HepG2 (cell line): ENCODE data around the gene ANKFY1. TPM values are rescaled to one million over a fixed set of nuclear protein-coding genes. Genes with fewer than 3 reads are reported as not detected.

ENCODE experiments used
- ATAC-seq: fragments of 200-7000 bp; cut with Tn5 transposase; 3 replicates; pipeline ENCODE4 v1.9.1; 2020; ENCODE audit warnings: mild to moderate bottlenecking, moderate library complexity
- BruUV-seq: library from RNA; stranded (reverse); fragments of 400-500 nt; replicated peaks from 2 replicates; lab custom pipeline; 2021; lab: Mats Ljungman, UMichigan
- CTCF ChIA-PET: fragments of 300-600 bp; formaldehyde crosslinking; extraction: SDS; loops from one replicate; lab custom pipeline; 2021; ENCODE audit warnings: low total read pairs, inconsistent platforms, low intra/inter-chr PET ratio; lab: Yijun Ruan, JAX
- POLR2A ChIA-PET: fragments of 350-600 bp; sonication (Branson Sonifier 250); formaldehyde crosslinking; loops from one replicate; lab custom pipeline; 2020; ENCODE audit warnings: antibody characterized with exemption, inconsistent platforms; lab: Yijun Ruan, JAX
- DNase-seq: peaks from one replicate; pipeline ENCODE4 v3.0.0-alpha.2; 2015; ENCODE audit warnings: low spot score
- FAIRE-seq: peaks from 3 replicates; lab custom pipeline; 2011; peaks lifted over from hg19 to GRCh38; lab: Jason Lieb, UNC
- H2AFZ ChIP-seq: one replicate; pipeline ENCODE4 v1.6.1; 2011; ENCODE audit warnings: low read length, inconsistent platforms
- H3K27ac ChIP-seq: fragments of 300-600 bp; 3 replicates; pipeline ENCODE4 v1.8.0; 2011; ENCODE audit warnings: mixed run types, mild to moderate bottlenecking, mixed read lengths, low read length, inconsistent platforms; ENCODE audit not compliant: insufficient read depth; ENCODE audit errors: extremely low read length
- H3K27me3 ChIP-seq, 2 experiments: fragments of 200-600 bp in 1 of 2; 2 replicates in 1 of 2; 3 replicates in 1 of 2; pipeline versions ENCODE4 v1.6.0 to v1.8.0; 2011; ENCODE audit warnings: low read length in 2 of 2, mild to moderate bottlenecking in 2 of 2, moderate library complexity in 2 of 2, inconsistent platforms in 1 of 2; ENCODE audit not compliant: insufficient read depth in 2 of 2, control insufficient read depth in 1 of 2
- H3K36me3 ChIP-seq, 2 experiments: fragments of 200-600 bp in 1 of 2; replicated peaks in 1 of 2; 2 replicates in 1 of 2; 3 replicates in 1 of 2; pipeline versions ENCODE4 v1.5.1 to v1.8.0; 2011; ENCODE audit warnings: low read length in 2 of 2, inconsistent platforms in 1 of 2; ENCODE audit not compliant: insufficient read depth in 2 of 2, control insufficient read depth in 1 of 2
- H3K4me1 ChIP-seq: 2 replicates; pipeline ENCODE4 v1.5.1; 2012; ENCODE audit warnings: low read length, inconsistent platforms; ENCODE audit not compliant: insufficient read depth
- H3K4me2 ChIP-seq: 2 replicates; pipeline ENCODE4 v1.6.0; 2011; ENCODE audit warnings: low read depth, low read length, inconsistent platforms
- H3K4me3 ChIP-seq, 3 experiments: fragments of 200-600 bp in 1 of 3; sonication (generic), shearing (Covaris generic) in 1 of 3; replicated peaks in 1 of 3; 2 replicates each; pipeline ENCODE4 v1.5.1; 2011 to 2016; ENCODE audit warnings: low read length in 3 of 3, inconsistent platforms in 2 of 3, low read depth in 2 of 3, mild to moderate bottlenecking in 2 of 3, control low read depth in 1 of 3, mixed read lengths in 1 of 3; ENCODE audit not compliant: insufficient read depth in 1 of 3
- H3K79me2 ChIP-seq: one replicate; pipeline ENCODE4 v1.6.1; 2011; ENCODE audit warnings: low read length, inconsistent platforms; ENCODE audit not compliant: insufficient read depth
- H3K9ac ChIP-seq: 2 replicates; pipeline ENCODE4 v1.6.0; 2011; ENCODE audit warnings: mild to moderate bottlenecking, low read depth, low read length, inconsistent platforms; ENCODE audit not compliant: insufficient read depth
- H3K9me3 ChIP-seq: 2 replicates; pipeline ENCODE4 v1.5.1; 2012; ENCODE audit warnings: mild to moderate bottlenecking, low read length
- H4K20me1 ChIP-seq: 2 replicates; pipeline ENCODE4 v1.6.0; 2011; ENCODE audit warnings: inconsistent platforms, mild to moderate bottlenecking, low read length, moderate library complexity; ENCODE audit not compliant: insufficient read depth
- ARID2 ChIP-seq: sonication (generic); formaldehyde crosslinking; IDR thresholded peaks from 2 replicates; pipeline ENCODE4 v1.8.1; 2022; ENCODE audit warnings: mild to moderate bottlenecking, missing genetic modification reagents, borderline replicate concordance
- CHD2 ChIP-seq: IDR thresholded peaks from 2 replicates; pipeline ENCODE4 v1.6.1; 2011; ENCODE audit warnings: low read depth, low read length, improper control_type of control experiment
- ZBTB7A ChIP-seq: sonication (generic); formaldehyde crosslinking; IDR thresholded peaks from 2 replicates; pipeline ENCODE4 v1.8.0; 2022; ENCODE audit warnings: mild to moderate bottlenecking, missing genetic modification reagents
- ZNF652 ChIP-seq: IDR thresholded peaks from 2 replicates; pipeline ENCODE4 v1.6.1; 2016; ENCODE audit warnings: low read depth, borderline replicate concordance
- ZNF737 ChIP-seq: sonication (generic); formaldehyde crosslinking; IDR thresholded peaks from 2 replicates; pipeline ENCODE4 v1.5.0; 2020; ENCODE audit warnings: missing genetic modification reagents, mild to moderate bottlenecking, borderline replicate concordance
- ZZZ3 ChIP-seq: sonication (generic); formaldehyde crosslinking; IDR thresholded peaks from 2 replicates; pipeline ENCODE4 v1.4.0; 2020; ENCODE audit warnings: missing genetic modification reagents, mild to moderate bottlenecking, borderline replicate concordance
- WGBS: methylation state at CpG from one replicate; pipeline ENCODE4 v1.1.6; 2017; ENCODE audit warnings: low lambda C conversion rate; 5-methylcytosine and 5-hydroxymethylcytosine counted together
- in situ Hi-C: cut with HindIII; loops from 2 replicates; pipeline ENCODE4 v1.10.0; 2017; ENCODE audit warnings: low pct_unique_long_range_greater_than_20kb; ENCODE audit not compliant: extremely low pct_ligation_motif_present
- intact Hi-C: fragments of 100-400 bp; cut with micrococcal nuclease; formaldehyde crosslinking; loops from one replicate; pipeline ENCODE4 v1.10.0; 2022; ENCODE audit not compliant: unreplicated experiment
- polyA plus RNA-seq, 8 experiments: library from polyadenylated mRNA; depleted of rRNA in 3 of 8; stranded (reverse) in 7 of 8; unstranded in 1 of 8; fragments of >200 nt; fragmentation: Illumina TruSeq in 4 of 8; extraction: Trizol in 4 of 8; gene quantifications; 2 replicates each; pipeline versions ENCODE4 v1.2.1 to v1.2.3, GENCODE V29; 2011 to 2016; ENCODE audit warnings: low read depth in 4 of 8, missing spikeins in 1 of 8, mixed read lengths in 1 of 8; ENCODE audit not compliant: insufficient read depth in 1 of 8
- total RNA-seq, 5 experiments: library from RNA; depleted of rRNA; stranded (reverse); fragments of >200 nt; fragmentation: Illumina TruSeq; extraction: Trizol; gene quantifications; 2 replicates each; pipeline ENCODE4 v1.2.3, GENCODE V29; 2016; ENCODE audit warnings: low read depth in 1 of 5
- TF ChIP-seq, protein P1 (sequence below): sonication (generic); formaldehyde crosslinking; IDR thresholded peaks from 2 replicates; pipeline ENCODE4 v1.5.0; 2020; ENCODE audit warnings: mild to moderate bottlenecking, missing genetic modification reagents, borderline replicate concordance
- TF ChIP-seq, protein P2 (sequence below): sonication (generic); formaldehyde crosslinking; IDR thresholded peaks from 2 replicates; pipeline ENCODE4 v1.5.1; 2020; ENCODE audit warnings: mild to moderate bottlenecking, missing genetic modification reagents, borderline replicate concordance
- TF ChIP-seq, protein P3 (sequence below): sonication (generic); formaldehyde crosslinking; IDR thresholded peaks from 2 replicates; pipeline ENCODE4 v1.4.0; 2020; ENCODE audit warnings: missing genetic modification reagents, borderline replicate concordance
- TF ChIP-seq, protein P4 (sequence below): fragments of 450-650 bp; IDR thresholded peaks from 2 replicates; pipeline ENCODE4 v1.6.1; 2017

The ANKFY1 gene
- total and polyA plus RNA-seq, 2 of the 13 experiments (the other 11 are each of a cell fraction or from before 2014, with no cell fraction given) = 11.9 to 16.8 TPM

DNA sequence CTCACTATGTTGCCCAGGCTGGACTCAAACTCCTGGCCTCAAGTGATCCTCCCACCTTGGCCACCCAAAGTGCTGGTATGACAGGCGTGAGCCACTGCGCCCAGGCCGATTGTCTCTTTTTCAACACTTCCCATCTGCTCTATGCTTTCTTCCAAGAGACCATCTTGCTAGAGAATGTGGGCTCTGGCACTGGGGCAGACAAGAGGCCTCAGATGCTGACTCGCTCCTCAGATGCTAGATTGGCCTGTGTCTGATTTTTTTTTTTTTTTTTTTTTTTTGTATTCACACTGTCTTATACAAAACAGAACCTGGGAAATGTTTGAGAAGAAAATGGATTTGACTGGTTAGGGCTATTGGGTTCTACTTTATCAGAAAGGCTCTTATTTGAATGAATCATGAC lies 62.6 kb downstream of the ANKFY1 start:
- H4K20me1 ChIP-seq = no peaks in the 10 kb centered on the region
- H3K27me3 ChIP-seq = no peaks in the 10 kb centered on the region
- H2AFZ ChIP-seq = no peak overlapping the region
- peaks cover 10 to 30% of the 10 kb centered on the region in 2 experiments for H3K36me3 ChIP-seq
- no peaks in the 10 kb centered on the region for H3K79me2 ChIP-seq
- 94% methylated on average over 4 of the region's 4 CpGs for WGBS
- ChIA-PET CTCF (interaction anchor here (3.5 kb wide), 1 partner anchor 211 kb away, joined by 21 read pairs; no protein-coding TSS in a partner anchor), POLR2A (no interaction called here)
- no peak overlapping the region for H3K9ac ChIP-seq
- no peaks in the 10 kb centered on the region for H3K9me3 ChIP-seq
- intact Hi-C loops = no loop called here
- no peaks in the 10 kb centered on the region for H3K4me1 ChIP-seq
- no peak overlapping the region for H3K27ac ChIP-seq
- DNase-seq = no peak
- no TSS peak for BruUV-seq
- H3K4me2 ChIP-seq = no peak overlapping the region
- no peak for FAIRE-seq
- H3K4me3 ChIP-seq = no peak overlapping the region
- in situ Hi-C loops = loop anchor here (10.0 kb wide), 1 partner anchor 214 kb away; no protein-coding TSS in a partner anchor
- no peak for ATAC-seq
- no peak for TF ChIP-seq ZNF652
- TF ChIP-seq ZZZ3 (CRISPR knock-in tag) = no peak
- TF ChIP-seq, protein P1, sequence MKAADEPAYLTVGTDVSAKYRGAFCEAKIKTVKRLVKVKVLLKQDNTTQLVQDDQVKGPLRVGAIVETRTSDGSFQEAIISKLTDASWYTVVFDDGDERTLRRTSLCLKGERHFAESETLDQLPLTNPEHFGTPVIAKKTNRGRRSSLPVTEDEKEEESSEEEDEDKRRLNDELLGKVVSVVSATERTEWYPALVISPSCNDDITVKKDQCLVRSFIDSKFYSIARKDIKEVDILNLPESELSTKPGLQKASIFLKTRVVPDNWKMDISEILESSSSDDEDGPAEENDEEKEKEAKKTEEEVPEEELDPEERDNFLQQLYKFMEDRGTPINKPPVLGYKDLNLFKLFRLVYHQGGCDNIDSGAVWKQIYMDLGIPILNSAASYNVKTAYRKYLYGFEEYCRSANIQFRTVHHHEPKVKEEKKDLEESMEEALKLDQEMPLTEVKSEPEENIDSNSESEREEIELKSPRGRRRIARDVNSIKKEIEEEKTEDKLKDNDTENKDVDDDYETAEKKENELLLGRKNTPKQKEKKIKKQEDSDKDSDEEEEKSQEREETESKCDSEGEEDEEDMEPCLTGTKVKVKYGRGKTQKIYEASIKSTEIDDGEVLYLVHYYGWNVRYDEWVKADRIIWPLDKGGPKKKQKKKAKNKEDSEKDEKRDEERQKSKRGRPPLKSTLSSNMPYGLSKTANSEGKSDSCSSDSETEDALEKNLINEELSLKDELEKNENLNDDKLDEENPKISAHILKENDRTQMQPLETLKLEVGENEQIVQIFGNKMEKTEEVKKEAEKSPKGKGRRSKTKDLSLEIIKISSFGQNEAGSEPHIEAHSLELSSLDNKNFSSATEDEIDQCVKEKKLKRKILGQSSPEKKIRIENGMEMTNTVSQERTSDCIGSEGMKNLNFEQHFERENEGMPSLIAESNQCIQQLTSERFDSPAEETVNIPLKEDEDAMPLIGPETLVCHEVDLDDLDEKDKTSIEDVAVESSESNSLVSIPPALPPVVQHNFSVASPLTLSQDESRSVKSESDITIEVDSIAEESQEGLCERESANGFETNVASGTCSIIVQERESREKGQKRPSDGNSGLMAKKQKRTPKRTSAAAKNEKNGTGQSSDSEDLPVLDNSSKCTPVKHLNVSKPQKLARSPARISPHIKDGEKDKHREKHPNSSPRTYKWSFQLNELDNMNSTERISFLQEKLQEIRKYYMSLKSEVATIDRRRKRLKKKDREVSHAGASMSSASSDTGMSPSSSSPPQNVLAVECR (CRISPR knock-in tag) = no peak
- TF ChIP-seq, protein P2, sequence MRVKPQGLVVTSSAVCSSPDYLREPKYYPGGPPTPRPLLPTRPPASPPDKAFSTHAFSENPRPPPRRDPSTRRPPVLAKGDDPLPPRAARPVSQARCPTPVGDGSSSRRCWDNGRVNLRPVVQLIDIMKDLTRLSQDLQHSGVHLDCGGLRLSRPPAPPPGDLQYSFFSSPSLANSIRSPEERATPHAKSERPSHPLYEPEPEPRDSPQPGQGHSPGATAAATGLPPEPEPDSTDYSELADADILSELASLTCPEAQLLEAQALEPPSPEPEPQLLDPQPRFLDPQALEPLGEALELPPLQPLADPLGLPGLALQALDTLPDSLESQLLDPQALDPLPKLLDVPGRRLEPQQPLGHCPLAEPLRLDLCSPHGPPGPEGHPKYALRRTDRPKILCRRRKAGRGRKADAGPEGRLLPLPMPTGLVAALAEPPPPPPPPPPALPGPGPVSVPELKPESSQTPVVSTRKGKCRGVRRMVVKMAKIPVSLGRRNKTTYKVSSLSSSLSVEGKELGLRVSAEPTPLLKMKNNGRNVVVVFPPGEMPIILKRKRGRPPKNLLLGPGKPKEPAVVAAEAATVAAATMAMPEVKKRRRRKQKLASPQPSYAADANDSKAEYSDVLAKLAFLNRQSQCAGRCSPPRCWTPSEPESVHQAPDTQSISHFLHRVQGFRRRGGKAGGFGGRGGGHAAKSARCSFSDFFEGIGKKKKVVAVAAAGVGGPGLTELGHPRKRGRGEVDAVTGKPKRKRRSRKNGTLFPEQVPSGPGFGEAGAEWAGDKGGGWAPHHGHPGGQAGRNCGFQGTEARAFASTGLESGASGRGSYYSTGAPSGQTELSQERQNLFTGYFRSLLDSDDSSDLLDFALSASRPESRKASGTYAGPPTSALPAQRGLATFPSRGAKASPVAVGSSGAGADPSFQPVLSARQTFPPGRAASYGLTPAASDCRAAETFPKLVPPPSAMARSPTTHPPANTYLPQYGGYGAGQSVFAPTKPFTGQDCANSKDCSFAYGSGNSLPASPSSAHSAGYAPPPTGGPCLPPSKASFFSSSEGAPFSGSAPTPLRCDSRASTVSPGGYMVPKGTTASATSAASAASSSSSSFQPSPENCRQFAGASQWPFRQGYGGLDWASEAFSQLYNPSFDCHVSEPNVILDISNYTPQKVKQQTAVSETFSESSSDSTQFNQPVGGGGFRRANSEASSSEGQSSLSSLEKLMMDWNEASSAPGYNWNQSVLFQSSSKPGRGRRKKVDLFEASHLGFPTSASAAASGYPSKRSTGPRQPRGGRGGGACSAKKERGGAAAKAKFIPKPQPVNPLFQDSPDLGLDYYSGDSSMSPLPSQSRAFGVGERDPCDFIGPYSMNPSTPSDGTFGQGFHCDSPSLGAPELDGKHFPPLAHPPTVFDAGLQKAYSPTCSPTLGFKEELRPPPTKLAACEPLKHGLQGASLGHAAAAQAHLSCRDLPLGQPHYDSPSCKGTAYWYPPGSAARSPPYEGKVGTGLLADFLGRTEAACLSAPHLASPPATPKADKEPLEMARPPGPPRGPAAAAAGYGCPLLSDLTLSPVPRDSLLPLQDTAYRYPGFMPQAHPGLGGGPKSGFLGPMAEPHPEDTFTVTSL = no peak
- no peak for TF ChIP-seq ZNF737 (CRISPR knock-in tag)
- TF ChIP-seq CHD2 = no peak
- TF ChIP-seq ARID2 = no peak
- no peak for TF ChIP-seq ZBTB7A (CRISPR knock-in tag)
- TF ChIP-seq, protein P3, sequence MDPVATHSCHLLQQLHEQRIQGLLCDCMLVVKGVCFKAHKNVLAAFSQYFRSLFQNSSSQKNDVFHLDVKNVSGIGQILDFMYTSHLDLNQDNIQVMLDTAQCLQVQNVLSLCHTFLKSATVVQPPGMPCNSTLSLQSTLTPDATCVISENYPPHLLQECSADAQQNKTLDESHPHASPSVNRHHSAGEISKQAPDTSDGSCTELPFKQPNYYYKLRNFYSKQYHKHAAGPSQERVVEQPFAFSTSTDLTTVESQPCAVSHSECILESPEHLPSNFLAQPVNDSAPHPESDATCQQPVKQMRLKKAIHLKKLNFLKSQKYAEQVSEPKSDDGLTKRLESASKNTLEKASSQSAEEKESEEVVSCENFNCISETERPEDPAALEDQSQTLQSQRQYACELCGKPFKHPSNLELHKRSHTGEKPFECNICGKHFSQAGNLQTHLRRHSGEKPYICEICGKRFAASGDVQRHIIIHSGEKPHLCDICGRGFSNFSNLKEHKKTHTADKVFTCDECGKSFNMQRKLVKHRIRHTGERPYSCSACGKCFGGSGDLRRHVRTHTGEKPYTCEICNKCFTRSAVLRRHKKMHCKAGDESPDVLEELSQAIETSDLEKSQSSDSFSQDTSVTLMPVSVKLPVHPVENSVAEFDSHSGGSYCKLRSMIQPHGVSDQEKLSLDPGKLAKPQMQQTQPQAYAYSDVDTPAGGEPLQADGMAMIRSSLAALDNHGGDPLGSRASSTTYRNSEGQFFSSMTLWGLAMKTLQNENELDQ = no peak
- TF ChIP-seq, protein P4, sequence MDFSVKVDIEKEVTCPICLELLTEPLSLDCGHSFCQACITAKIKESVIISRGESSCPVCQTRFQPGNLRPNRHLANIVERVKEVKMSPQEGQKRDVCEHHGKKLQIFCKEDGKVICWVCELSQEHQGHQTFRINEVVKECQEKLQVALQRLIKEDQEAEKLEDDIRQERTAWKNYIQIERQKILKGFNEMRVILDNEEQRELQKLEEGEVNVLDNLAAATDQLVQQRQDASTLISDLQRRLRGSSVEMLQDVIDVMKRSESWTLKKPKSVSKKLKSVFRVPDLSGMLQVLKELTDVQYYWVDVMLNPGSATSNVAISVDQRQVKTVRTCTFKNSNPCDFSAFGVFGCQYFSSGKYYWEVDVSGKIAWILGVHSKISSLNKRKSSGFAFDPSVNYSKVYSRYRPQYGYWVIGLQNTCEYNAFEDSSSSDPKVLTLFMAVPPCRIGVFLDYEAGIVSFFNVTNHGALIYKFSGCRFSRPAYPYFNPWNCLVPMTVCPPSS = no peak
